ENCODE results near the gene CSGALNACT2. TPM values are rescaled to one million over a fixed set of nuclear protein-coding genes. Genes with fewer than 3 reads are reported as not detected.

CSGALNACT2 gene
- total RNA-seq, 1 donor from 2014 or later, result 14.8 TPM

DNA sequence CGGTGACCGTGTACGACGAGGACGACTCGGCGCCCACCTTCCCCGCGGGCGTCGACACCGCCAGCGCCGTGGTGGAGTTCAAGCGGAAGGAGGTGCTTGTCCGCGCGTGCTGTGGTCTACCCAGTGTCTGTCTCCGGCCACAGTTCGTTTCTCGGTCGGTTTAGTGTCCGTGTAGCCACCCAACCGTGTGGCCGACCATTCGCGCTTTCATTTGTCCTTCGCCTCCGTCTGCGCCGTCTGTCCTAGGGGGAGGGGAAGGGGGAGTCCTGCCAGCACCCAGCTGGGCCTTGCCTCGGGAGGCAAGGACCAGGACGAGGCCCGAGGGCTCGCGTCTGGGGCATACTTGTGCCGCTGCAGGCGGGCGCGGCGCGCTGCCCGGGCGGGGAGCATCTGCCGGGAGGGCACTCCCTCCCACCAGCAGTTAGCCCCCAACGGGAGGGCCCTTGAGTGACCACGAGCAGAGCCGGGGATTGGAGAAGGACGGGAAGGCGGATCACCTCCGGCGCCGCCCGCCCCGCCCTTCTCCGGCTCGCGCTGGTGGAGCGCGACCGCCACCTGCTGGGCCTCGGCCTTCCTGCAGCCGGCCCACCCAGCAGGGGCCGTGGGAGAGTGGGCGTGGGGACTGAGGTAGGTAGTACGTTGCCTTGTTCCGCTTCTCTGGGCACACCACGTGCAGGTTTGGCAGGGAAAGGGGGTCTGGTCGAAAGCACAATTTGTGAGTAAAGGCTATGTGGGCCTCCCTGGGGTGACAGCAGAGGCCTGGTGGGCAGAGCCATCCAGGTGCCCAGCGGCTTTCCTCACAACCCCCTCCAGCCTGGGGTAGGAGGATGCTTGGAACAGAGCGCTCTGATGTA lies 32.9 kb upstream of the CSGALNACT2 start:
- peak; percentile 68 to 88 for DNase-seq (ENCODE audit: low spot score in 2 of 2, unreplicated experiment in 2 of 2)
- TF ChIP-seq, protein P1, sequence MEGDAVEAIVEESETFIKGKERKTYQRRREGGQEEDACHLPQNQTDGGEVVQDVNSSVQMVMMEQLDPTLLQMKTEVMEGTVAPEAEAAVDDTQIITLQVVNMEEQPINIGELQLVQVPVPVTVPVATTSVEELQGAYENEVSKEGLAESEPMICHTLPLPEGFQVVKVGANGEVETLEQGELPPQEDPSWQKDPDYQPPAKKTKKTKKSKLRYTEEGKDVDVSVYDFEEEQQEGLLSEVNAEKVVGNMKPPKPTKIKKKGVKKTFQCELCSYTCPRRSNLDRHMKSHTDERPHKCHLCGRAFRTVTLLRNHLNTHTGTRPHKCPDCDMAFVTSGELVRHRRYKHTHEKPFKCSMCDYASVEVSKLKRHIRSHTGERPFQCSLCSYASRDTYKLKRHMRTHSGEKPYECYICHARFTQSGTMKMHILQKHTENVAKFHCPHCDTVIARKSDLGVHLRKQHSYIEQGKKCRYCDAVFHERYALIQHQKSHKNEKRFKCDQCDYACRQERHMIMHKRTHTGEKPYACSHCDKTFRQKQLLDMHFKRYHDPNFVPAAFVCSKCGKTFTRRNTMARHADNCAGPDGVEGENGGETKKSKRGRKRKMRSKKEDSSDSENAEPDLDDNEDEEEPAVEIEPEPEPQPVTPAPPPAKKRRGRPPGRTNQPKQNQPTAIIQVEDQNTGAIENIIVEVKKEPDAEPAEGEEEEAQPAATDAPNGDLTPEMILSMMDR (IDR thresholded peaks at IDR 0.05; ENCODE audit: unreplicated experiment), result peak; percentile 97
- H3K27me3 Mint-ChIP-seq (ENCODE audit: low read depth), result peaks cover 39% of the 10 kb centered on the region
- peak overlapping the region; percentile 72 for H3K27ac Mint-ChIP-seq
- no peaks in the 10 kb centered on the region for H3K9me3 Mint-ChIP-seq
- peaks cover 4% of the 10 kb centered on the region for H3K4me1 Mint-ChIP-seq
- peak overlapping the region; percentile 66 for H3K4me3 Mint-ChIP-seq
- H3K36me3 Mint-ChIP-seq, result no peaks in the 10 kb centered on the region

DNA sequence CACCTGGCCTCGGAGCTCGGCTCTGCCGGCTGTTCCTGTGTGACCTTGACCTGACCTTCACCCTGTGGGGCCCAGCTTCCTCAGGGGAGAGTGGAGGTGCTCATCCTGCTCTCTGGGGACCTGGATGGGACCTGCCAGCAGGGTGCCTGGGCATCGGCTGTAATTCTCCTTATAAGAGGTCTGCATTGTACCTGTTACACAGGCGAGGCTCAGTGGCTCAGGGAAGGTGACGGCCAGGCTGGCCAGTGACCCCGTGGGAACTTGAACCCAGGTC lies 32.4 kb upstream of the CSGALNACT2 start:
- H3K9me3 Mint-ChIP-seq, result no peaks in the 10 kb centered on the region
- peaks cover 39% of the 10 kb centered on the region for H3K27me3 Mint-ChIP-seq (ENCODE audit: low read depth)
- no peak overlapping the region for H3K27ac Mint-ChIP-seq
- H3K4me3 Mint-ChIP-seq, result no peak overlapping the region
- H3K4me1 Mint-ChIP-seq, result peaks cover 8% of the 10 kb centered on the region
- DNase-seq (ENCODE audit: low spot score in 2 of 2, unreplicated experiment in 2 of 2), result no peak
- TF ChIP-seq, protein P1 (IDR thresholded peaks at IDR 0.05; ENCODE audit: unreplicated experiment), result no peak
- no peaks in the 10 kb centered on the region for H3K36me3 Mint-ChIP-seq

DNA sequence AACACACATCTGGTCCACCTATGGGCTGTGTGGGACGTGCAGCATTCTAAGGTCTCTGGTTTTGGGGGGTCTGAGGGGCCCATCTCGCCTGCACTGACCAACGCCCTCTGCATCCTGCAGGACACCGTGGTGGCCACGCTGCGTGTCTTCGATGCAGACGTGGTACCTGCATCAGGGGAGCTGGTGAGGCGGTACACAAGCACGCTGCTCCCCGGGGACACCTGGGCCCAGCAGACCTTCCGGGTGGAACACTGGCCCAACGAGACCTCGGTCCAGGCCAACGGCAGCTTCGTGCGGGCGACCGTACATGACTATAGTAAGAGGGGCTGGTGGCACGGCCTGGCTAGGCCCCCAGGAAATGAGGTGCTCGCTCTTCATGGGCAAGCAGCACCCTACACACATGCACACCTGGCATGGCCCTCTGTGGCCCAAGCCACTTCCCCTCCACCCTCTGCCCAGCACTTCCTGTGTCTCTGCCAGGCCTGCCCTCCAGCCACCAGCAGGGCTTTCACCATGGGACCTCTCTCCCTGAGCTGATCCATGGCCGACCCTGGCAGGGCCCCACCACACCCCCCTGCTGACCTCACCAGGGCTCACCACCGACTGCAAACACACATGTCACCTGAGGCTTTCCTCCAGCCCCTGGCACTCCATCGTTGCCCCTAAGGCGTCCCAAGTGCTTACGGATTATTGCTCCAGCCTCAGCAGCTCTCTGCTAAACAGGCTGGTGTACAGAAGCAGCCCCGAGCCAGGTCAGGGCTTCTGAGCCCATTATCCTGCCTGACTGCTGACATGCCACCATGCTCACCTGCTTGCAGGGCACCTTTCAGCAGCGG lies 31.8 kb upstream of the CSGALNACT2 start:
- TF ChIP-seq, protein P1 (IDR thresholded peaks at IDR 0.05; ENCODE audit: unreplicated experiment), result no peak
- H3K27me3 Mint-ChIP-seq (ENCODE audit: low read depth), result peaks cover 38% of the 10 kb centered on the region
- no peak for DNase-seq (ENCODE audit: low spot score in 2 of 2, unreplicated experiment in 2 of 2)
- no peaks in the 10 kb centered on the region for H3K9me3 Mint-ChIP-seq
- H3K4me1 Mint-ChIP-seq, result peaks cover 8% of the 10 kb centered on the region
- no peak overlapping the region for H3K27ac Mint-ChIP-seq
- no peaks in the 10 kb centered on the region for H3K36me3 Mint-ChIP-seq
- H3K4me3 Mint-ChIP-seq, result no peak overlapping the region

DNA sequence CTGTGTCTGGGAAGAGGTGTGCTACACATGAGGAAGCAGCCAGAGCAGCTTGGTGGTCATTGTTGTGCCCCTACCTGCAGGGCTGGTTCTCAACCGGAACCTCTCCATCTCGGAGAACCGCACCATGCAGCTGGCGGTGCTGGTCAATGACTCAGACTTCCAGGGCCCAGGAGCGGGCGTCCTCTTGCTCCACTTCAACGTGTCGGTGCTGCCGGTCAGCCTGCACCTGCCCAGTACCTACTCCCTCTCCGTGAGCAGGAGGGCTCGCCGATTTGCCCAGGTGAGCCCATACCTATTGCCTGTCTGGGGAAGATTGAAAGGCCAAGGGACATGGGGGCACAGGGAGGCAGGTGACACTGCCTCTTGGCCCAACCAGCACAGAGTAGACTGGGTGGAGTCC lies 29.3 kb upstream of the CSGALNACT2 start:
- Mint-ChIP-seq H3K27ac (no peak overlapping the region), H3K27me3 (ENCODE audit: low read depth) (peaks cover 14% of the 10 kb centered on the region), H3K36me3 (no peaks in the 10 kb centered on the region)

DNA sequence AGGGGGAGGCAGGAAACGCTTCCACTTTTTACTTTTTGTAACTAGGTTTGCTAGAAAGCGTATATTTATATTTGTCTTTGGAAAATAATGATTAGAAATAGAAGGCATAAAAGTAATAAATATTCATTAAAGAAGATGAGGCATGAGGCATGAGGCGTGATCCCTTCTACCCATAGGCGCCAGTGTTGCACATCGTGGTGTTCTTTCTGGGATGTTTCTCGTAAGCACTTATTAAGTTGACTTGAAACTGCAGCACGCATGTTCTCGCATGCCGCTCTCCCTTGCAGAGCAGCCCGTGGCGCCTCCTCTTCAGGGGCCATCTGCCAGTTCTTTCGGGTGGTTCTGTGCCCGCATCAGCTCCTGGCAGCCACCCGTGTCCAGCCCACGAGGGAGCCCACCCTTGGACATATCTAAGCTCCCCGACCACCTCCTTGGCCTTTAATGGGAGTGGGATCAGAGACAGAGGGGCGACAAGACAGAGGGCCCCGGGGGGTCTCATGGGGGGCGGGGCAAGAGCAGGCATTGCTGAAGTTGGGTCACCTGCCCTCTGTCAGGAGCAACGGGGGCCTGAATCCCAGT lies 28.5 kb upstream of the CSGALNACT2 start:
- TF ChIP-seq, protein P1 (IDR thresholded peaks at IDR 0.05; ENCODE audit: unreplicated experiment), result no peak
- Mint-ChIP-seq H3K27me3 (ENCODE audit: low read depth) (peaks cover 7% of the 10 kb centered on the region), H3K27ac (no peak overlapping the region), H3K4me3 (no peak overlapping the region), H3K9me3 (no peaks in the 10 kb centered on the region), H3K4me1 (peaks cover 8% of the 10 kb centered on the region), H3K36me3 (no peaks in the 10 kb centered on the region)
- no peak for DNase-seq (ENCODE audit: low spot score in 2 of 2, unreplicated experiment in 2 of 2)

More for the DNA sequence above, 29.3 kb upstream of the CSGALNACT2 start:
- Mint-ChIP-seq H3K4me3 (no peak overlapping the region), H3K9me3 (no peaks in the 10 kb centered on the region), H3K4me1 (peaks cover 8% of the 10 kb centered on the region)
- TF ChIP-seq, protein P1 (IDR thresholded peaks at IDR 0.05; ENCODE audit: unreplicated experiment), result no peak
- no peak for DNase-seq (ENCODE audit: low spot score in 2 of 2, unreplicated experiment in 2 of 2)
